HG03521 (cell line): ENCODE results near the gene GRXCR2.
"Not testable (repeated sequence)": the region's sequence is repeated elsewhere in the genome, so short reads cannot be mapped to it uniquely, and the experiment has no call there.

Experiments
- ATAC-seq: cut with Tn5 transposase; IDR thresholded peaks from one replicate; pipeline ENCODE4 v1.9.1; 2021; ENCODE audit warnings: mild to moderate bottlenecking, moderate library complexity; ENCODE audit not compliant: unreplicated experiment

GRXCR2 gene

GRCh38 chr5:145872914-145873313, at the start of gene GRXCR2:
GRXCR2 (minus strand) TSS chr5:145873014; CDS start chr5:145872968, 46 bp downstream.
- no peak for ATAC-seq

GRCh38 chr5:145922059-145922458, 49.2 kb upstream of the GRXCR2 start:
- no peak for ATAC-seq

GRCh38 chr5:145921211-145921610, 48.4 kb upstream of the GRXCR2 start:
- no peak for ATAC-seq

- no peak for ATAC-seq
Observed at GRCh38 chr5:145920542-145921210, 47.9 kb upstream of the GRXCR2 start.

- no peak for ATAC-seq
Observed at GRCh38 chr5:145919413-145919812, 46.6 kb upstream of the GRXCR2 start.

GRCh38 chr5:145918397-145918796, 45.6 kb upstream of the GRXCR2 start:
- ATAC-seq = no peak

- ATAC-seq = no peak
Observed at GRCh38 chr5:145917288-145917687, 44.5 kb upstream of the GRXCR2 start.

- no peak for ATAC-seq
Observed at GRCh38 chr5:145915970-145916638, 43.3 kb upstream of the GRXCR2 start.

- ATAC-seq = no peak
Observed at GRCh38 chr5:145913701-145914100, 40.9 kb upstream of the GRXCR2 start.

- ATAC-seq = no peak
Observed at GRCh38 chr5:145912594-145912993, 39.8 kb upstream of the GRXCR2 start.

GRCh38 chr5:145912019-145912418, 39.2 kb upstream of the GRXCR2 start:
- ATAC-seq = no peak

- ATAC-seq = no peak
Observed at GRCh38 chr5:145911164-145911563, 38.4 kb upstream of the GRXCR2 start.

GRCh38 chr5:145908206-145908960, 35.6 kb upstream of the GRXCR2 start:
- ATAC-seq = no peak

- ATAC-seq = no peak
Observed at GRCh38 chr5:145906401-145906800, 33.6 kb upstream of the GRXCR2 start.

GRCh38 chr5:145904743-145905142, 31.9 kb upstream of the GRXCR2 start:
- ATAC-seq = no peak

GRCh38 chr5:145903867-145904266, 31.1 kb upstream of the GRXCR2 start:
- no peak for ATAC-seq

- ATAC-seq = peak; percentile 60
Observed at GRCh38 chr5:145903113-145903512, 30.3 kb upstream of the GRXCR2 start.

- no peak for ATAC-seq
Observed at GRCh38 chr5:145902421-145902820, 29.6 kb upstream of the GRXCR2 start.

GRCh38 chr5:145898171-145898570, 25.4 kb upstream of the GRXCR2 start:
- no peak for ATAC-seq

GRCh38 chr5:145891378-145891777, 18.6 kb upstream of the GRXCR2 start:
- not testable (repeated sequence) for ATAC-seq

- ATAC-seq = no peak
Observed at GRCh38 chr5:145889611-145890010, 16.8 kb upstream of the GRXCR2 start.
